HG03558 (cell line): ENCODE data around the gene KRTAP10-8.
"Not testable (repeated sequence)": the region's sequence is repeated elsewhere in the genome, so short reads cannot be mapped to it uniquely, and the experiment has no call there.

ENCODE experiments used
- ATAC-seq: cut with Tn5 transposase; IDR thresholded peaks from one replicate; pipeline ENCODE4 v1.9.1; 2021; ENCODE audit warnings: moderate number of reproducible peaks; ENCODE audit not compliant: unreplicated experiment; ENCODE audit errors: extremely low read depth

KRTAP10-8 gene

GRCh38 chr21:44579056-44579832 is 32.6 kb upstream of the KRTAP10-8 start:
- no peak for ATAC-seq

- ATAC-seq, result no peak
These were observed 32.1 kb upstream of the KRTAP10-8 start for GRCh38 chr21:44579833-44580144.

DNA sequence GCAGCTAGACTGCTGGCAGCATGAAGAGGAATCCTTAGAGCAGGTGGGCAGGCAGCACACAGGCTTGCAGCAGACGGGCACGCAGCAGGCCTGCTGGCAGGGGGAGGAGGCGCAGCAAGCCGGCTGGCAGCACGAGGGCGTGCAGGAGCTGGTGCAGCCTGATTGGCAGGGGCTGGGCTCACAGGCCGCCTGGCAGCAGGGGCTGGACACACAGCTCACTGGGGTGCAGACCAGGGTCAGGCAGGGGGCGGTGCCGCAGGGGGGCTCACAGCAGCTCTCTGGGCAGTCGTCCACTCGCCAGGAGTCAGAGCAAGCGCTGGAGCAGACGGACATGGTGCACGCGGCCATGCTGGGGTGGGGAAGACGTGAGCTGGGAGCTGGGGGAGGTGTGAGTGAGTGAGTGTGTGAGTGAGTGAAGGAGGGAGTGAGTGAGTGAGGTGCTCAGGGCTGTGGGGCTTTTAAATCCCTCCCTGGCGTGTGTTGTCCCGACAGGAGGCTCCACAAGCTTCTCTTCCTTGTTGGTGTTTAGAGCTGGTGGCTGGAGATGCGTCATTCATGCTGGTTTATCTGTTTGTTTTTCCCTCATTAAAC is 31.6 kb upstream of the KRTAP10-8 start, which contains the start of gene KRTAP10-5:
TSS of gene KRTAP10-5 (minus strand) at position 374 of the 591 bp plus-strand sequence. CDS start at position 348, 26 bp downstream.
- not testable (repeated sequence) for ATAC-seq

GRCh38 chr21:44581158-44581557 is 30.7 kb upstream of the KRTAP10-8 start:
- ATAC-seq, result no peak

DNA sequence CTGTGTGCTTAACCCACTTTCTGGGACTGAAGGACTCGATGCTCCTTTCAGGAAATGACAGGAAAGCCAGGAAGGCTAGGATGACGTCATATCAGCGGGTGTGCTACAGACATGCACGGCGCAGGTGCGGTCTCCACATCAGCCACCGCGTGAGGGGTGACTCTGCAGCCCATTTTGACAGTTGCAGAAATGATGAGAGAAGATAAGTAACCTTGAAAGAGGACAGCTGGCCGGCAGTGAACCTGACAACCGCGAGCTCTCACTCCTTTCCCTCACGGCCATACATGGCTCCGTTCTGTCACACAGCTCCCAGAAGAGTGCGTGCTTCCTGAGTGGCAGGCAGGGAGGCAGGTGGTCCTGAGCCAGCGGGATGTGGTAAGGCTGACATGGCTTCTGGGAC is 29.8 kb upstream of the KRTAP10-8 start:
- no peak for ATAC-seq

GRCh38 chr21:44583089-44583799 is 28.6 kb upstream of the KRTAP10-8 start:
- ATAC-seq, result no peak

GRCh38 chr21:44583800-44584147 is 28.1 kb upstream of the KRTAP10-8 start:
- no peak for ATAC-seq

GRCh38 chr21:44585892-44586291 is 26.0 kb upstream of the KRTAP10-8 start:
- no peak for ATAC-seq

- ATAC-seq, result no peak
These were observed 22.8 kb upstream of the KRTAP10-8 start for GRCh38 chr21:44589094-44589493.

GRCh38 chr21:44589586-44590305 is 22.1 kb upstream of the KRTAP10-8 start:
- ATAC-seq, result no peak

DNA sequence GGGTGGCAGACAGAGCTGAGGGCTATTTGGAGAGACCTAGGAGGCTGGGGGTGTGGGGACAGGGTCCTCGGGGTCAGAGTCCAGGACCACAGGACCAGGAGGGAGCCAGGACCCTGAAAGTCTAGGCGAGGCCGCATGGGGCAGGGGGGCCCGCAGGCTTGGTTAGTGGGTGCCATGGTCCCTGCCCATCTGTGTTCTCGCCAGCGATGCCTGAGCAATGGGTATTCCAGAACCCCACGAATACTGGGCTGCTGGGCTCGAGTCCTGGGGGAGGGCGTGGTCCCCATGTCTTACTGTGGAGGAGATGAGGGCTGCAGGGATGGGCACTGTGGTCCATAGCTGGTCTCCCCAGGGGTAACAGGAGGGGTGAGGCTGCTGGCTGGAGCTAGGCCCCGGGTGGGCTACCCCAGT is 21.6 kb upstream of the KRTAP10-8 start:
- ATAC-seq, result no peak

GRCh38 chr21:44590897-44591800 is 20.7 kb upstream of the KRTAP10-8 start:
- not testable (repeated sequence) for ATAC-seq

DNA sequence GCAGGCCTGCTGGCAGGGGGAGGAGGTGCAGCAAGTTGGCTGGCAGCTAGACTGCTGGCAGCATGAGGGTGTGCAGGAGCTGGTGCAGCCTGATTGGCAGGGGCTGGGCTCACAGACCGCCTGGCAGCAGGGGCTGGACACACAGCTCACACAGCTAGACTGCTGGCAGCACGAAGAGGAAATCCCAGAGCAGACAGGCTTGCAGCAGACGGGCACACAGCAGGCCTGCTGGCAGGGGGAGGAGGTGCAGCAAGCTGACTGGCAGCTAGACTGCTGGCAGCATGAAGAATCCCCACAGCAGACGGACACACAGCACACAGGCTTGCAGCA is 20.1 kb upstream of the KRTAP10-8 start:
- ATAC-seq, result not testable (repeated sequence)

DNA sequence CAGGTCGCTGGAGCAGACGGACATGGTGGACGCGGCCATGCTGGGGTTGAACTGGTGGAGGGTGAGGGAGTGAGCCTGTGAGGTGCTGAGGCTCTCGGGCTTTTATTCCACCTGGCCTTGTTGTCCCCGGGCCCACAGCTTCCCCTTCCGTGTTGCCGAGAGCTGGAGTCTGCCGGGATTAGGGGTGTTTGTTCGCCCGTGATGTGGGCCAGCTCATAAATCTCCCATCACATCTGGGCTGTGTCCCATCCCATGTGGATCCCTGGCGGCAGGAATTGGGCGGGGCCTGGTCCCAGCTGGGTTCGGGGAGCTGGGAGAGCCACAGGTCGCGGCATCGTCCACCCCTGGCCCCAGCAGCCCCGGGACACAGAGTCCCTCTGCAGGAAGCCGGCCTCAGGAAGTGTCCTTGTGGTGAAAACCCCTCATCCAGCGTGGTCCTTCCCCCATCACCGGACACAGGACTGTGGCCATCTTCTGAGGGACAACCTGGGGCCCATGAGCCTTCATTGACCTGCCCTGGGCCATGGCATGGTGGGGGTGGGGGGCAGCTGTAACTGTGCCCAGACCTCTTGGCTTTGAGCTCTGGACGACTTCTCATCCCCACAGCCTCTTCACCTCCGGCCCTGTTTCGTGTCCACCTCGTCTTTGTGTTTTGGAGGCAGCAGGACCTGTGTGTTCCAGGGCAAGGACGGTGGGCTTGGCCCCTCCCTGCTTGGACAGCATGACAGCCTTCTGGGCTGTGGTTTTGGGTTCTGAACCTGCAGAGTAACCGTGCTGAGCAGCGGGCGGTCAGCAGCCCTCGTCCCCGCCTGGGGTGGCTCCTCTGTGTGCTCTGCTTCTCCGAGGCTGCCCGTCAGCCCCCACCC is 19.2 kb upstream of the KRTAP10-8 start, which contains the start of gene KRTAP10-6:
TSS of gene KRTAP10-6 (minus strand) at position 60 of the 866 bp plus-strand sequence. CDS start at position 39, 21 bp downstream.
- no peak for ATAC-seq

DNA sequence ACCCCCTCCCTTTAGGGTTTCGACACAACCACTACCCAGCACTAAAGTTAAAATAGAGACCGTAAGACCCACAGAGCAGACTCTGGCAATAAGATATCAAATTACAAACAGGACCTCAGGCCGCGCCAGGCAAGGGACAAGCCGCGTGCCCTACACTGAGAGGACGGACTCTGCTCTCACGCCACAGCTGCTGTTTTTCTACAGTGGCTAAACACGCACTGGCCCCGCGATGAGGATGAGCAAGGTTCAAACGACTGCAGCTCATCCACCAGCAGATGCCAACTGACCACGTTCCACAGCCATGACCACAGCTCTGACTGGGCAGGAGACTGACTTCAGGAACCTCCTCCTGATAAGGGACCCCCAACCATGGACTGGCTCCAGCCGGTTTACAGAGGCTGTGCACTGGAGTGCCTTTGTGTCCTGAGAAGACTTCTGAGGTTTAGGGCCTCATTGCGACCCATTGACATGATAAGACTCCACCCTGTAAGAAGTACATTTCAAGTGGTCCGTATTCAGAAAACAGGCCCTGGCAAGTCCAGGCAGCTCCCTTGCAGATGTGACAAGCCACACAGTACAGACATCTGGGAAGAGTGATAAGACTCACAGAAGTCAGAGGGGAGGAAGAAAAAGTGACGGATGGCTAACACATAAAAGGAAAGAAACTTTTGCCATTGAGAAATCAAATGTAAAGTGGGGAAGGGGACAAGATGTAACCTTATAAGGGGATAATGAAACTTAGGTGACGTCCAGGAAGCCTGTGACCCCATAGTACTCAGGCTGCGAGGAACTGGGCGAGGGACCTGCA is 18.1 kb upstream of the KRTAP10-8 start:
- no peak for ATAC-seq

GRCh38 chr21:44594406-44594916 is 17.4 kb upstream of the KRTAP10-8 start:
- no peak for ATAC-seq

DNA sequence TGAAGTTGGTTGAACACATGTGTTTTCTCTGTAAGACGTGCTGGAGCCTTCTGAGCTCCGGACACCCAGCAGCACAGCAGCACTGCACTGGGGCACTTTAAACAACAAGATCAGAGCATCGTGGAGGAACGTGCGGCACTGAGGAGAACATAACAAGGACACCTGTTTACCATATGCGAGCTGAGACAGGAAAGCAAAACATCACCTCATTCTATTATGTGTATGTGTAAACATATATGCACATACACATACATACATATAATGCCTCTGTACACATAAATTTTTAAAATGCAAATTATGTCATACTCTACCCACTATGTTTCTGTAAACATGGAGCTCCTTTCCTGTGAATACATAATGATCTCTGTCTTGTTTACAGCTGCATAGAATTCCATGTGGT is 16.4 kb upstream of the KRTAP10-8 start:
- no peak for ATAC-seq
